Measurements from ENCODE around the gene XXYLT1.
"Not testable (repeated sequence)": the region's sequence is repeated elsewhere in the genome, so short reads cannot be mapped to it uniquely, and the experiment has no call there.

GRCh38 chr3:195186710-195187047, 84.3 kb downstream of the XXYLT1 start:
- TF ChIP-seq CTCF, POLR2A (IDR thresholded peaks at IDR 0.05): not testable (repeated sequence)

All from right lobe of liver (tissue), 4 donors.